ENCODE data around the gene ADCY2.
"Not testable (repeated sequence)": the region's sequence is repeated elsewhere in the genome, so short reads cannot be mapped to it uniquely, and the experiment has no call there.

ADCY2 gene

DNA sequence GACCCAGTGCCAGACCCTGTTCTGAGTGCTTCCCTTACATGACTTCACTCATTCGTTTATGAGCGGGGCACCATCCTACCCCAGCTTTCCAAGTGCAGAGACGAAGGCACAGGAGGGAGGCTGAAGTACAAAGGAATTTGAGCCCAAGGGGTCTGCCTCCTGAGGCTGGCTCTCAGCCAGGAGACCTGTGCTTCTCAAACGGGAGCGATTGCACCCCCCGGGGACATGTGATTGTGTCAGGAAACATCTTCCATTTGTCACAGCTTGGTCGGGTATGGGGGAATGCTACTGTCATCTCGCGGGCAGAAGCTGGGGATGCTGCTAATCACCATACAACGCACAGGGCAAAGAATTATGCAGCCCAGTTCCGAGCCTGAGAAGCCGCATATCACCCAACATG lies 23.9 kb downstream of the ADCY2 start:
- no peak for TF ChIP-seq CTCF (IDR thresholded peaks at IDR 0.05; ENCODE audit: low read depth, low read length, missing control alignments)
- in situ Hi-C loops (cut with HindIII; ENCODE audit: low pct_ligation_motif_present, low sequenced_read_pairs), result no loop called here
- Histone ChIP-seq H3K27me3 (replicated peaks) (no peaks in the 10 kb centered on the region), H3K4me3 (ENCODE audit: low read depth, low read length) (no peak overlapping the region), H3K36me3 (replicated peaks) (no peaks in the 10 kb centered on the region), H3K27ac (no peak overlapping the region)
- DNase-seq, result no peak

DNA sequence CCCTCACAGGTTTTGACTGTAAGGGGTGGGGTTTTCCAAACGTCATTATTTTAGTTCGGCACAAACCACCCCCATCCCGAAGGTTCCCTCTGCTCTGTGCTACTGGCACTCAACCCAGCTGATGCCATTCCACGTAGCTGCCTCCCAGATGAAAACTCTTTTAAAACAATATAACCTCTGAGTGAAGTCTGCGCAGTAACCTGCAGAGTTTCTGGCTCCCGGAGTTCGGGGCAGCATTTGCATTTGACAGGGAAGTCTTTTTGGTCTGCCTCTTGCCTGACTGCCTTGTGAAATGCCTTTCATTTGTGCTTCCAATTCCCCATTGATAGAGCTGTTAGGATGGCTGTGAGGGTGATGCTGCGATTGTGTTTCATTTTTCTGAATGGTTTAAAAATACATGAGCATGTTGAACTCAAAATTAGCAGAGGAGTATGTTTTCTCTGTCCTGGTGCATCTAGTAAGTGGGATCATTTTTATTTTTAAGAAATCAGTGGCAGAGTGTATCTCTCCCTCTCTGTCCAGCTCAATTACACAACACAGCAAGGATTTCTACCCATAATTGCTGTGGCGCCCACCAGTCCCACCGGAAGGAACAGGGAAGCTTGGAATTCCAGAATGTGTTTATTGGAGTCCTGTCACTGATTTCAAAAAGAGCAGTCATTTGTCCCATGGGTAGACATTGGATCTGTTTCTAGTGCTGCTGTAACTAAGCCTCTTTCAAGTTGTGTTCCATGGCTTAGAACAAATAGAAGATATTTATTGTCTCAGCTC lies 24.8 kb downstream of the ADCY2 start:
- Histone ChIP-seq H3K36me3 (replicated peaks) (no peaks in the 10 kb centered on the region), H3K27ac (no peak overlapping the region), H3K4me3 (ENCODE audit: low read depth, low read length) (no peak overlapping the region), H3K27me3 (replicated peaks) (no peaks in the 10 kb centered on the region)
- in situ Hi-C loops (cut with HindIII; ENCODE audit: low pct_ligation_motif_present, low sequenced_read_pairs), result no loop called here
- DNase-seq, result no peak
- no peak for TF ChIP-seq CTCF (IDR thresholded peaks at IDR 0.05; ENCODE audit: low read depth, low read length, missing control alignments)

GRCh38 chr5:7422316-7423106 lies 26.6 kb downstream of the ADCY2 start:
- H3K4me3 ChIP-seq (ENCODE audit: low read depth, low read length), result no peak overlapping the region
- in situ Hi-C loops (cut with HindIII; ENCODE audit: low pct_ligation_motif_present, low sequenced_read_pairs), result no loop called here
- TF ChIP-seq CTCF (IDR thresholded peaks at IDR 0.05; ENCODE audit: low read depth, low read length, missing control alignments), result no peak

DNA sequence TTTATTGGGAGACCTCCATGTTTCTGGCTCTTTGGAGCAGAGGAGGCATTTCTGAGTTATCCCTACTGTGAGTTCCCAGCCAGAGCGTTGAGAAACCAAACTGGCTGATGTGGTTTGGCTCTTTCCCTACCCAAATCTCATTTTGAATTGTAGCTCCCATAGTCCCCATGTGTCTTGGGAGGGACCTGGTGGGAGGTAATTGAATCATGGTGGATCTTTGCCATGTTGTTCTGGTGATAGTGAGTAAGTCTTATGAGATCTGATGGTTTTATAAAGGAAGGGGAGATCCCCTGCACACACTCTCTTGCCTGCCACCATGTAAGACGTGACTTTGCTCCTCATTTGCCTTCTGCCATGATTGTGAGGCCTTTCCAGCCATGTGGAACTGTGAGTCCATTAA lies 27.3 kb downstream of the ADCY2 start:
- H3K4me3 ChIP-seq (ENCODE audit: low read depth, low read length); in situ Hi-C loops (cut with HindIII; ENCODE audit: low pct_ligation_motif_present, low sequenced_read_pairs); DNase-seq; H3K27ac ChIP-seq; H3K27me3 ChIP-seq (replicated peaks); H3K36me3 ChIP-seq (replicated peaks): not testable (repeated sequence)

More at GRCh38 chr5:7422316-7423106, 26.6 kb downstream of the ADCY2 start:
- no peaks in the 10 kb centered on the region for H3K27me3 ChIP-seq (replicated peaks)
- H3K27ac ChIP-seq, result no peak overlapping the region
- no peak for DNase-seq
- H3K36me3 ChIP-seq (replicated peaks), result no peaks in the 10 kb centered on the region

DNA sequence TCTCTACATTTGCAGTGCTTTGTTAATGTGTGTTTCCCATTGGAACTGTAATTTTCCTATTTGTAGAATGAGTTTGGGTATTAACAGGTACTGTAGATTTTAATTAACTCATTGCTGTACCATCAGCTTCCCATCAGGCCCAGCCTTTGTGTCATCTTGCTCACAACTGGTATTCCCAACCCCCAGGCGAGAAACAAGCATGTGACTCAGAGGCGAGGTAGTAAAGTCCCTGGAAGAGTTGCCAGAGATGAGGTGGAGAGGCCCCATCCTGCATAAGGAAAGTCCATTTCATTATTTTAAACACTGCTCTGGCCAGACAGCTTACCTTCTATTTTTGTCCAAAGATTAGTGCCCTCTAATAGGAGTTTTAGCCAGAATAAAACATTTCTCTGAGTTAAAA lies 29.9 kb downstream of the ADCY2 start:
- in situ Hi-C loops (cut with HindIII; ENCODE audit: low pct_ligation_motif_present, low sequenced_read_pairs), result no loop called here
- H3K4me3 ChIP-seq (ENCODE audit: low read depth, low read length), result no peak overlapping the region
- no peak for DNase-seq
- H3K27ac ChIP-seq, result no peak overlapping the region
- H3K27me3 ChIP-seq (replicated peaks), result no peaks in the 10 kb centered on the region
- H3K36me3 ChIP-seq (replicated peaks), result no peaks in the 10 kb centered on the region
- TF ChIP-seq CTCF (IDR thresholded peaks at IDR 0.05; ENCODE audit: low read depth, low read length, missing control alignments), result no peak

DNA sequence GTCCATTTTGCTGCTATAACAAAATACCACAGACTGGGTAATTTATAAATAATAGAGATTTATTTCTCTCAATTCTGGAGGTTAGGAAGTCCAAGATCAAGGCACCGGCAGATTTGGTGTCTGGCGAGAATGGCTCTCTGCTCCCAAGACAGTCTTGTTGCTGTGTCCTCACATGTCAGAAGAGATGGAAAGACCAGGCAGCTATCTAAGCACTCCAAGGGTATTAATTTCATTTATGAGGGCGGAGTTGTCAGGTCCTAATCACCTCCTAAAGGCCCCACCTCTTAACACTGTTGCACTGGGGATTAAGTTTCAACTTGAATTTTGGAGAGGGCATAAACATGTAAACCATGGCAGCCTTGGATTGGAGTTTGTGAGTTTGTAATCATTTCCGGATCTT lies 30.3 kb downstream of the ADCY2 start:
- Histone ChIP-seq H3K4me3 (ENCODE audit: low read depth, low read length) (no peak overlapping the region), H3K36me3 (replicated peaks) (no peaks in the 10 kb centered on the region), H3K27me3 (replicated peaks) (no peaks in the 10 kb centered on the region), H3K27ac (no peak overlapping the region)
- no peak for DNase-seq
- TF ChIP-seq CTCF (IDR thresholded peaks at IDR 0.05; ENCODE audit: low read depth, low read length, missing control alignments), result no peak
- in situ Hi-C loops (cut with HindIII; ENCODE audit: low pct_ligation_motif_present, low sequenced_read_pairs), result no loop called here

All from brain microvascular endothelial cell (primary cell).